Stimulated activated naive CD4-positive, alpha-beta T cell treated with Interleukin-2 at 50 U/mL for 16 hours (primary cell): ENCODE data around the gene SRPK2.
"Not testable (repeated sequence)": the region's sequence is repeated elsewhere in the genome, so short reads cannot be mapped to it uniquely, and the experiment has no call there.

ENCODE experiments used
- DNase-seq: peaks from one replicate; lab custom pipeline; 2025; lab: John Stamatoyannopoulos, UW

The SRPK2 gene

GRCh38 chr7:105304040-105304895 is 84.5 kb downstream of the SRPK2 start:
- DNase-seq, result peak; percentile 23

GRCh38 chr7:105300587-105300986 is 88.1 kb downstream of the SRPK2 start:
- DNase-seq, result not testable (repeated sequence)

- peak; percentile 25 for DNase-seq
Measured at GRCh38 chr7:105298439-105298894, 90.3 kb downstream of the SRPK2 start.

GRCh38 chr7:105297985-105298384 is 90.7 kb downstream of the SRPK2 start:
- no peak for DNase-seq

GRCh38 chr7:105297309-105297708 is 91.4 kb downstream of the SRPK2 start:
- no peak for DNase-seq

- DNase-seq, result no peak
Measured at GRCh38 chr7:105296491-105296890, 92.2 kb downstream of the SRPK2 start.

GRCh38 chr7:105295596-105296352 is 92.9 kb downstream of the SRPK2 start:
- no peak for DNase-seq

GRCh38 chr7:105294482-105294881 is 94.2 kb downstream of the SRPK2 start:
- not testable (repeated sequence) for DNase-seq

GRCh38 chr7:105289704-105290103 is 99.0 kb downstream of the SRPK2 start:
- peak; percentile 4 for DNase-seq

- no peak for DNase-seq
Measured at GRCh38 chr7:105286441-105286840, 102.3 kb downstream of the SRPK2 start.

GRCh38 chr7:105285118-105285874 is 103.4 kb downstream of the SRPK2 start:
- no peak for DNase-seq

- no peak for DNase-seq
Measured at GRCh38 chr7:105284014-105284413, 104.7 kb downstream of the SRPK2 start.

- no peak for DNase-seq
Measured at GRCh38 chr7:105281966-105282365, 106.8 kb downstream of the SRPK2 start.

GRCh38 chr7:105279688-105280007 is 109.1 kb downstream of the SRPK2 start:
- no peak for DNase-seq

- DNase-seq, result no peak
Measured at GRCh38 chr7:105278973-105279687, 109.6 kb downstream of the SRPK2 start.

- DNase-seq, result no peak
Measured at GRCh38 chr7:105278565-105278964, 110.2 kb downstream of the SRPK2 start.

GRCh38 chr7:105277341-105277740 is 111.4 kb downstream of the SRPK2 start:
- DNase-seq, result no peak

GRCh38 chr7:105270117-105270516 is 118.6 kb downstream of the SRPK2 start:
- no peak for DNase-seq

- no peak for DNase-seq
Measured at GRCh38 chr7:105269397-105269796, 119.3 kb downstream of the SRPK2 start.

- no peak for DNase-seq
Measured at GRCh38 chr7:105268511-105269392, 120.0 kb downstream of the SRPK2 start.

GRCh38 chr7:105268056-105268455 is 120.7 kb downstream of the SRPK2 start:
- DNase-seq, result no peak
